Measurements from ENCODE around the gene LIMCH1. TPM values are rescaled to one million over a fixed set of nuclear protein-coding genes. Genes with fewer than 3 reads are reported as not detected.

Gene LIMCH1
- total and polyA plus RNA-seq, 11 donors: 50.9 to 345 (median 233) TPM

GRCh38 chr4:41741354-41741753 lies 203.4 kb downstream of the LIMCH1 start:
- no peak for DNase-seq
- TF ChIP-seq CTCF (IDR thresholded peaks at IDR 0.05): no peak
- TF ChIP-seq POLR2A (IDR thresholded peaks at IDR 0.05): no peak
- H3K27me3 ChIP-seq: peaks cover 18 to 87% (median 51%) of the 10 kb centered on the region in 9 donors
- no peak for ATAC-seq
- H3K9me3 ChIP-seq: peaks cover 0 to 3% (median 0%) of the 10 kb centered on the region in 12 donors
- no peak overlapping the region for H3K27ac ChIP-seq
- intact Hi-C loops (cut with DNase I): no loop called here
- no peak overlapping the region for H3K4me3 ChIP-seq
- no peaks in the 10 kb centered on the region for H3K36me3 ChIP-seq
- H3K4me1 ChIP-seq: peaks cover 0 to 15% (median 0%) of the 10 kb centered on the region in 12 donors
- 55 to 63% (median 59%) methylated on average over 2 of the region's 2 CpGs for WGBS, 4 donors

GRCh38 chr4:41744572-41745291 lies 206.8 kb downstream of the LIMCH1 start:
- ATAC-seq (no peak), DNase-seq (no peak)
- H3K36me3 ChIP-seq: no peaks in the 10 kb centered on the region
- peaks cover 0 to 3% (median 0%) of the 10 kb centered on the region in 12 donors for H3K9me3 ChIP-seq
- peaks cover 42 to 99% (median 70%) of the 10 kb centered on the region in 9 donors for H3K27me3 ChIP-seq
- intact Hi-C loops (cut with DNase I): no loop called here
- no peak overlapping the region for H3K4me3 ChIP-seq
- peaks cover 0 to 24% (median 0%) of the 10 kb centered on the region in 12 donors for H3K4me1 ChIP-seq
- no peak for TF ChIP-seq POLR2A (IDR thresholded peaks at IDR 0.05)
- no peak for TF ChIP-seq CTCF (IDR thresholded peaks at IDR 0.05)
- WGBS, 4 donors: 6 to 8% (median 8%) methylated on average over 33 of the region's 33 CpGs
- no peak overlapping the region for H3K27ac ChIP-seq

- ATAC-seq (no peak), DNase-seq (no peak)
- Histone ChIP-seq H3K9me3 (peaks cover 0 to 3% (median 0%) of the 10 kb centered on the region in 12 donors), H3K27ac (no peak overlapping the region), H3K4me1 (peaks cover 0 to 24% (median 0%) of the 10 kb centered on the region in 12 donors), H3K36me3 (no peaks in the 10 kb centered on the region), H3K4me3 (no peak overlapping the region), H3K27me3 (peaks cover 42 to 99% (median 76%) of the 10 kb centered on the region in 9 donors)
- no peak for TF ChIP-seq CTCF (IDR thresholded peaks at IDR 0.05)
- TF ChIP-seq POLR2A (IDR thresholded peaks at IDR 0.05): no peak
- 4 to 6% (median 5%) methylated on average over 27 to 54 of the region's 54 CpGs for WGBS, 4 donors
- intact Hi-C loops (cut with DNase I): no loop called here
Measured at GRCh38 chr4:41745292-41746024, 207.5 kb downstream of the LIMCH1 start.

- H3K27me3 ChIP-seq: peaks cover 45 to 99% (median 82%) of the 10 kb centered on the region in 9 donors
- WGBS, 4 donors: 2 to 8% (median 3%) methylated on average over 20 to 36 of the region's 36 CpGs
Measured at GRCh38 chr4:41746025-41746439, 208.1 kb downstream of the LIMCH1 start.

More at GRCh38 chr4:41746025-41746439, 208.1 kb downstream of the LIMCH1 start:
- H3K4me3 ChIP-seq: peak overlapping the region in 2 of 12 donors; percentile 3 to 4
- peaks cover 0 to 25% (median 0%) of the 10 kb centered on the region in 12 donors for H3K4me1 ChIP-seq
- intact Hi-C loops (cut with DNase I): no loop called here
- H3K36me3 ChIP-seq: no peaks in the 10 kb centered on the region
- no peak overlapping the region for H3K27ac ChIP-seq
- DNase-seq (no peak), ATAC-seq (no peak)
- peaks cover 0 to 3% (median 0%) of the 10 kb centered on the region in 12 donors for H3K9me3 ChIP-seq
- TF ChIP-seq POLR2A (IDR thresholded peaks at IDR 0.05): no peak
